ENCODE data around the gene GPR35. TPM values are rescaled to one million over a fixed set of nuclear protein-coding genes. Genes with fewer than 3 reads are reported as not detected.

The GPR35 gene
- total RNA-seq, 1 experiment from 2014 or later = 1.9 TPM

DNA sequence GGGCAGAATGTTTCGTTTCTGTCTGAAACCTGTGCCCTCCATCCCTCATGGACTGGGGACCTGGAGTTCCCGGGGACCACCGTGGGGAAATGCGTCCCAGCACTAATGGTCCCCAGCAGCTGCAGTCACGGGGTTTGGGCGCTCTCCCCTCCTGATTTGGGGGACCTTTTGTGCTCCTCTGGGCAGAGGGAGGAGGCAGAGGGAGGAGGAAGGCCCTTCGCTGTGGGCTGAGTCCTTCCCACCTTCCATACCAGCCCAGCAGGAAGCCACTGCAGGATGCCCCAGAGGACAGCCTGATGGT is 3.2 kb downstream of the GPR35 start:
- no peaks in the 10 kb centered on the region for H3K79me2 ChIP-seq (ENCODE audit: low read length)
- no peaks in the 10 kb centered on the region for H3K27me3 ChIP-seq (ENCODE audit: low read length)
- no peak for DNase-seq
- no peak overlapping the region for H2AFZ ChIP-seq (ENCODE audit: low read length)
- no peaks in the 10 kb centered on the region for H3K9me2 ChIP-seq (replicated peaks; ENCODE audit: insufficient read depth, low read length)
- H3K9ac ChIP-seq (ENCODE audit: low read length) = no peak overlapping the region
- H3K27ac ChIP-seq (ENCODE audit: low read length) = no peak overlapping the region
- H4K20me1 ChIP-seq (ENCODE audit: insufficient read depth, low read depth, low read length) = no peaks in the 10 kb centered on the region
- H3K9me3 ChIP-seq (ENCODE audit: low read length) = no peaks in the 10 kb centered on the region
- no peaks in the 10 kb centered on the region for H3K36me3 ChIP-seq (ENCODE audit: insufficient read depth, low read length)
- peaks cover 3% of the 10 kb centered on the region; the same call in 1 of the 2 replicates for H3K4me1 ChIP-seq (ENCODE audit: low read length)
- H3K4me2 ChIP-seq (ENCODE audit: low read depth, low read length, poor library complexity, severe bottlenecking) = no peak overlapping the region
- H3K4me3 ChIP-seq (ENCODE audit: low read length) = no peak overlapping the region

DNA sequence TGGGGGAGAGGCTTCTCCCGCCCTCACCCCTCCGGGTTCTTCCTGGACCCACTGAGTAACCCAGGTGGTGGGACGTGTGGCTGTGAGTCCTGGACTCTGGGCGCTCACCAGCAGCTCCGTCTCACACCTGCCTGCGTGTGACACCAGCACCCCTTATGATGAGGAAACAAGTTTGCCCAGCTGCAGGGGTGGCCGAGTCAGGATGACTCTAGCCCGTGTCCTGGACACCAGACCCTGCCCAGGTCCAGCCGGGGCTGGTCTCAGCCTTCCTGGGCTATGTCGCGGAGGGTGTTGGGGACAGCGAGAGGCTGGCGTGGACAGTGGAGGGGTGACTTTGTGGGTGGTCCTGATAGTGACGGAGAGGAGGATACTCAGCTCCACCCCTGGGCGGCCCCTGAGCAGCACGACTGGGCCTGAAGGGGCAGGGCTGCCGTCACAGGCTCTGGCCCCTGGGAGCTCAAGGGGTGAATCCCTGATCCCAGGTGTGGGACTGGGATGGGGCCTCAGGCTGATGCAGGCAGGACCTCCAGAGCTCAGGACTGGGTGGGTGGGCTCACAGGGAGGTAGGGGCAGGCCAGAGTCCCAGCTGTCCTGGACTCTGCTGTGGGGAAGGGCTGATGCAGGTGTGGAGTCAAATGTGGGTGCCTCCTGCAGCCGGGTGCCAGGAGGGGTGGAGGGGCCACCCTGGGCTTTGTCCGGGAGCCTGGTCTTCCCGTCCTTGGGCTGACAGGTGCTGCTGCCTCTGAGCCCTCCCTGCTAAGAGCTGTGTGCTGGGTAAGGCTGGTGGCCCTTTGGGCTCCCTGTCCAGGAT is 3.7 kb downstream of the GPR35 start:
- H4K20me1 ChIP-seq (ENCODE audit: insufficient read depth, low read depth, low read length) = no peaks in the 10 kb centered on the region
- no peaks in the 10 kb centered on the region for H3K9me3 ChIP-seq (ENCODE audit: low read length)
- H3K9ac ChIP-seq (ENCODE audit: low read length) = no peak overlapping the region
- H3K4me1 ChIP-seq (ENCODE audit: low read length) = peaks cover 3% of the 10 kb centered on the region; the same call in 1 of the 2 replicates
- DNase-seq = no peak
- H3K27me3 ChIP-seq (ENCODE audit: low read length) = no peaks in the 10 kb centered on the region
- no peaks in the 10 kb centered on the region for H3K9me2 ChIP-seq (replicated peaks; ENCODE audit: insufficient read depth, low read length)
- no peaks in the 10 kb centered on the region for H3K36me3 ChIP-seq (ENCODE audit: insufficient read depth, low read length)
- H3K79me2 ChIP-seq (ENCODE audit: low read length) = no peaks in the 10 kb centered on the region
- H3K27ac ChIP-seq (ENCODE audit: low read length) = no peak overlapping the region
- no peak overlapping the region for H2AFZ ChIP-seq (ENCODE audit: low read length)
- H3K4me2 ChIP-seq (ENCODE audit: low read depth, low read length, poor library complexity, severe bottlenecking) = no peak overlapping the region
- H3K4me3 ChIP-seq (ENCODE audit: low read length) = no peak overlapping the region

DNA sequence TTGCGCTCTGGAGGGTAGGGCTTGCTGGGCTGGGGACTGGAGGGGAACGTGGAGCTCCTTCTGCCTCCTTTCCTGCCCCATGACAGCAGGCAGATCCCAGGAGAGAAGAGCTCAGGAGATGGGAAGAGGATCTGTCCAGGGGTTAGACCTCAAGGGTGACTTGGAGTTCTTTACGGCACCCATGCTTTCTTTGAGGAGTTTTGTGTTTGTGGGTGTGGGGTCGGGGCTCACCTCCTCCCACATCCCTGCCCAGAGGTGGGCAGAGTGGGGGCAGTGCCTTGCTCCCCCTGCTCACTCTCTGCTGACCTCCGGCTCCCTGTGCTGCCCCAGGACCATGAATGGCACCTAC is 4.3 kb downstream of the GPR35 start:
- Histone ChIP-seq H3K79me2 (ENCODE audit: low read length) (no peaks in the 10 kb centered on the region), H3K27me3 (ENCODE audit: low read length) (no peaks in the 10 kb centered on the region), H3K9ac (ENCODE audit: low read length) (no peak overlapping the region), H3K27ac (ENCODE audit: low read length) (no peak overlapping the region), H3K9me3 (ENCODE audit: low read length) (no peaks in the 10 kb centered on the region), H3K36me3 (ENCODE audit: insufficient read depth, low read length) (no peaks in the 10 kb centered on the region), H3K4me1 (ENCODE audit: low read length) (peaks cover 3% of the 10 kb centered on the region; the same call in 1 of the 2 replicates), H3K4me3 (ENCODE audit: low read length) (no peak overlapping the region), H3K9me2 (replicated peaks; ENCODE audit: insufficient read depth, low read length) (no peaks in the 10 kb centered on the region), H3K4me2 (ENCODE audit: low read depth, low read length, poor library complexity, severe bottlenecking) (no peak overlapping the region), H2AFZ (ENCODE audit: low read length) (no peak overlapping the region), H4K20me1 (ENCODE audit: insufficient read depth, low read depth, low read length) (no peaks in the 10 kb centered on the region)
- DNase-seq = no peak

DNA sequence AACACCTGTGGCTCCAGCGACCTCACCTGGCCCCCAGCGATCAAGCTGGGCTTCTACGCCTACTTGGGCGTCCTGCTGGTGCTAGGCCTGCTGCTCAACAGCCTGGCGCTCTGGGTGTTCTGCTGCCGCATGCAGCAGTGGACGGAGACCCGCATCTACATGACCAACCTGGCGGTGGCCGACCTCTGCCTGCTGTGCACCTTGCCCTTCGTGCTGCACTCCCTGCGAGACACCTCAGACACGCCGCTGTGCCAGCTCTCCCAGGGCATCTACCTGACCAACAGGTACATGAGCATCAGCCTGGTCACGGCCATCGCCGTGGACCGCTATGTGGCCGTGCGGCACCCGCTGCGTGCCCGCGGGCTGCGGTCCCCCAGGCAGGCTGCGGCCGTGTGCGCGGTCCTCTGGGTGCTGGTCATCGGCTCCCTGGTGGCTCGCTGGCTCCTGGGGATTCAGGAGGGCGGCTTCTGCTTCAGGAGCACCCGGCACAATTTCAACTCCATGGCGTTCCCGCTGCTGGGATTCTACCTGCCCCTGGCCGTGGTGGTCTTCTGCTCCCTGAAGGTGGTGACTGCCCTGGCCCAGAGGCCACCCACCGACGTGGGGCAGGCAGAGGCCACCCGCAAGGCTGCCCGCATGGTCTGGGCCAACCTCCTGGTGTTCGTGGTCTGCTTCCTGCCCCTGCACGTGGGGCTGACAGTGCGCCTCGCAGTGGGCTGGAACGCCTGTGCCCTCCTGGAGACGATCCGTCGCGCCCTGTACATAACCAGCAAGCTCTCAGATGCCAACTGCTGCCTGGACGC is 4.9 kb downstream of the GPR35 start:
- no peak overlapping the region for H3K9ac ChIP-seq (ENCODE audit: low read length)
- no peaks in the 10 kb centered on the region for H3K9me2 ChIP-seq (replicated peaks; ENCODE audit: insufficient read depth, low read length)
- no peaks in the 10 kb centered on the region for H3K79me2 ChIP-seq (ENCODE audit: low read length)
- H3K36me3 ChIP-seq (ENCODE audit: insufficient read depth, low read length) = no peaks in the 10 kb centered on the region
- no peak overlapping the region for H3K27ac ChIP-seq (ENCODE audit: low read length)
- H3K4me1 ChIP-seq (ENCODE audit: low read length) = peaks cover under 1% of the 10 kb centered on the region; the same call in 1 of the 2 replicates
- DNase-seq = no peak
- no peaks in the 10 kb centered on the region for H3K27me3 ChIP-seq (ENCODE audit: low read length)
- no peak overlapping the region for H2AFZ ChIP-seq (ENCODE audit: low read length)
- no peak overlapping the region for H3K4me2 ChIP-seq (ENCODE audit: low read depth, low read length, poor library complexity, severe bottlenecking)
- H3K9me3 ChIP-seq (ENCODE audit: low read length) = no peaks in the 10 kb centered on the region
- H4K20me1 ChIP-seq (ENCODE audit: insufficient read depth, low read depth, low read length) = no peaks in the 10 kb centered on the region
- no peak overlapping the region for H3K4me3 ChIP-seq (ENCODE audit: low read length)

DNA sequence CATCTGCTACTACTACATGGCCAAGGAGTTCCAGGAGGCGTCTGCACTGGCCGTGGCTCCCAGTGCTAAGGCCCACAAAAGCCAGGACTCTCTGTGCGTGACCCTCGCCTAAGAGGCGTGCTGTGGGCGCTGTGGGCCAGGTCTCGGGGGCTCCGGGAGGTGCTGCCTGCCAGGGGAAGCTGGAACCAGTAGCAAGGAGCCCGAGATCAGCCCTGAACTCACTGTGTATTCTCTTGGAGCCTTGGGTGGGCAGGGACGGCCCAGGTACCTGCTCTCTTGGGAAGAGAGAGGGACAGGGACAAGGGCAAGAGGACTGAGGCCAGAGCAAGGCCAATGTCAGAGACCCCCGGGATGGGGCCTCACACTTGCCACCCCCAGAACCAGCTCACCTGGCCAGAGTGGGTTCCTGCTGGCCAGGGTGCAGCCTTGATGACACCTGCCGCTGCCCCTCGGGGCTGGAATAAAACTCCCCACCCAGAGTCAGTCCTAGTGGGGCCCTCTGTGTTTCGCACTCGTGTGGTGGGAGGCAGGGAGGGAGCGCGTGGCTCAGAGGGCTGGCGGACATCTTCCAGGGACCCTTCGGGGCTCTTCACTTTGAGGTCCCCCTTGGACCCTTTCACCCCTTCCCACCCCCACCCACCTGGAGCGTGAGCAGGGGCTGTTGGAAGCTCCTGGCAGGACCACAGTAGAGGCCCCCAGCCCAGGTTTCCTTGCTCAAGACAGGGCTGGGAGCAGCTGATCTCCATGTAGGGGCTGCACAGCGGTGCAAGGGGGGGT is 5.7 kb downstream of the GPR35 start:
- Histone ChIP-seq H3K36me3 (ENCODE audit: insufficient read depth, low read length) (no peaks in the 10 kb centered on the region), H3K4me1 (ENCODE audit: low read length) (no peaks in the 10 kb centered on the region), H3K79me2 (ENCODE audit: low read length) (no peaks in the 10 kb centered on the region), H3K27me3 (ENCODE audit: low read length) (no peaks in the 10 kb centered on the region), H3K9me3 (ENCODE audit: low read length) (no peaks in the 10 kb centered on the region), H3K4me2 (ENCODE audit: low read depth, low read length, poor library complexity, severe bottlenecking) (no peak overlapping the region), H3K9ac (ENCODE audit: low read length) (no peak overlapping the region), H2AFZ (ENCODE audit: low read length) (no peak overlapping the region), H4K20me1 (ENCODE audit: insufficient read depth, low read depth, low read length) (no peaks in the 10 kb centered on the region), H3K27ac (ENCODE audit: low read length) (no peak overlapping the region), H3K4me3 (ENCODE audit: low read length) (no peak overlapping the region), H3K9me2 (replicated peaks; ENCODE audit: insufficient read depth, low read length) (no peaks in the 10 kb centered on the region)
- DNase-seq = no peak

DNA sequence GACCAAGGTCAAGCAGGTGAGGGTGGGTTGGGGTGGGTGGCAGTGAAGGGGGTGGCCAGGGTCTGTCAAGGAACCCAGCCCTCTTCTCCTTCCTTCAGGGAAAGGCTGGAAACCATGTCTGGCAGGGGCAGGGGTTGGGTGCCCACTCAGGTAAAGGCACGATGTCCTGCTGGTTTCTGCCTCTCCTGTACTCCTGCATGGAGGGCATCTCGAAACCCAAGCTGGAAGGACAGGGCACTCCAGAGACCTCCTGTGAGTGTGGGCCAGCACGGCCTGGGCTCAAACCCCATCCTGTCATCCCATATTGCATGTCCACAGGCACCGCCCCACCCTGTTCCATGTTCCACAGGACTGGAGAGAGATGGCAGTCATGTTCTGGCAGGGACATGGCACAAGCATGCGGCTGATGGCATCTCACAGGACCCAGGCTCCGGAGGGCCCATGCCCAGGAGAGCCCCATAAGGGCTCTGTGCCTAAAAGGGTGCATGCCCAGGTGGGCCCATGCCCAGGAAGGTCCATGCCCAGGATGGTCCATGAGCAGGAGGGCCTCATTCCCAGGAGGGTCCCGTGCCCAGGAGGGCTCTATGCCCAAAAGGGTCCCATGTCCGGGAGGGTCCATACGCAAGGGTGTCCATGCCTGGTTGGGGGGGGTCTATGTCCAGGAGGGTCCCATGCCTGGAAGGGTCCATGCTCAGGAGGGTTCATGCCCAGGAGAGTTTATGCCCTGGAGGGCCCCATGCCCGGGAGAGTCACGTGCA is 6.4 kb downstream of the GPR35 start:
- H2AFZ ChIP-seq (ENCODE audit: low read length) = no peak overlapping the region
- no peaks in the 10 kb centered on the region for H3K9me2 ChIP-seq (replicated peaks; ENCODE audit: insufficient read depth, low read length)
- no peaks in the 10 kb centered on the region for H3K9me3 ChIP-seq (ENCODE audit: low read length)
- no peak overlapping the region for H3K27ac ChIP-seq (ENCODE audit: low read length)
- no peak for DNase-seq
- no peak overlapping the region for H3K4me3 ChIP-seq (ENCODE audit: low read length)
- H3K4me1 ChIP-seq (ENCODE audit: low read length) = no peaks in the 10 kb centered on the region
- H3K4me2 ChIP-seq (ENCODE audit: low read depth, low read length, poor library complexity, severe bottlenecking) = no peak overlapping the region
- no peaks in the 10 kb centered on the region for H3K36me3 ChIP-seq (ENCODE audit: insufficient read depth, low read length)
- no peak overlapping the region for H3K9ac ChIP-seq (ENCODE audit: low read length)
- no peaks in the 10 kb centered on the region for H4K20me1 ChIP-seq (ENCODE audit: insufficient read depth, low read depth, low read length)
- H3K27me3 ChIP-seq (ENCODE audit: low read length) = no peaks in the 10 kb centered on the region
- no peaks in the 10 kb centered on the region for H3K79me2 ChIP-seq (ENCODE audit: low read length)

DNA sequence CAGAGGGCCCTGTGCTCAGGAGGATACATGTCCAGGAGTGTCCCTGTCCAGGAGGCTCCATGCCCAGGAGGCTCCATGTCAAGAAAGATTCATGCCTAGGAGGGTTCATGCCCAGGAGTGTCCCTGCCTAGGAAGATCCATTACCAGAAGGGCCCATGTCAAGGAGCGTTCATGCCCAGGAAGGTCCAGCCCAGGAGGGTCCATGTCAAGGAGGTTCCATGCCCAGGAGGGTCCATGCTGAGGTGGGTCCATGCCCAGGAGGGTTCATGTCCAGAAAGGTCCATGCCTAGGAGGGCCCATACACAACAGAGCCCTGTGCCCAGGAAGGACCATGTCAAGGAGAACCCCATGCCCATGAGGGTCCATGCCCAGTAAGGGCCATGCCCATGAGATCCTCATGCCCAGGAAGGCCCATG is 7.0 kb downstream of the GPR35 start:
- no peaks in the 10 kb centered on the region for H3K4me1 ChIP-seq (ENCODE audit: low read length)
- no peaks in the 10 kb centered on the region for H3K79me2 ChIP-seq (ENCODE audit: low read length)
- no peak overlapping the region for H2AFZ ChIP-seq (ENCODE audit: low read length)
- no peak overlapping the region for H3K4me2 ChIP-seq (ENCODE audit: low read depth, low read length, poor library complexity, severe bottlenecking)
- no peak overlapping the region for H3K27ac ChIP-seq (ENCODE audit: low read length)
- H3K9me2 ChIP-seq (replicated peaks; ENCODE audit: insufficient read depth, low read length) = no peaks in the 10 kb centered on the region
- no peak overlapping the region for H3K4me3 ChIP-seq (ENCODE audit: low read length)
- H3K9ac ChIP-seq (ENCODE audit: low read length) = no peak overlapping the region
- H3K9me3 ChIP-seq (ENCODE audit: low read length) = no peaks in the 10 kb centered on the region
- H3K27me3 ChIP-seq (ENCODE audit: low read length) = no peaks in the 10 kb centered on the region
- no peaks in the 10 kb centered on the region for H3K36me3 ChIP-seq (ENCODE audit: insufficient read depth, low read length)
- no peaks in the 10 kb centered on the region for H4K20me1 ChIP-seq (ENCODE audit: insufficient read depth, low read depth, low read length)
- DNase-seq = no peak
